ENCODE results near the gene PARD3.

PARD3 gene

GRCh38 chr10:34826221-34826620 lies 11.1 kb upstream of the PARD3 start:
- Histone ChIP-seq H3K27ac (no peak overlapping the region), H3K4me3 (ENCODE audit: low read depth, low read length) (no peak overlapping the region), H3K9me3 (ENCODE audit: control insufficient read depth, low read length) (no peaks in the 10 kb centered on the region), H3K27me3 (ENCODE audit: control insufficient read depth, insufficient read depth, low read length) (no peaks in the 10 kb centered on the region), H3K36me3 (ENCODE audit: control insufficient read depth, insufficient read depth, low read length) (no peaks in the 10 kb centered on the region), H3K4me1 (no peaks in the 10 kb centered on the region), H3K79me2 (no peaks in the 10 kb centered on the region), H3K4me2 (ENCODE audit: low read length) (no peak overlapping the region), H3K9ac (no peak overlapping the region), H2AFZ (no peak overlapping the region)
- TF ChIP-seq, protein P1, sequence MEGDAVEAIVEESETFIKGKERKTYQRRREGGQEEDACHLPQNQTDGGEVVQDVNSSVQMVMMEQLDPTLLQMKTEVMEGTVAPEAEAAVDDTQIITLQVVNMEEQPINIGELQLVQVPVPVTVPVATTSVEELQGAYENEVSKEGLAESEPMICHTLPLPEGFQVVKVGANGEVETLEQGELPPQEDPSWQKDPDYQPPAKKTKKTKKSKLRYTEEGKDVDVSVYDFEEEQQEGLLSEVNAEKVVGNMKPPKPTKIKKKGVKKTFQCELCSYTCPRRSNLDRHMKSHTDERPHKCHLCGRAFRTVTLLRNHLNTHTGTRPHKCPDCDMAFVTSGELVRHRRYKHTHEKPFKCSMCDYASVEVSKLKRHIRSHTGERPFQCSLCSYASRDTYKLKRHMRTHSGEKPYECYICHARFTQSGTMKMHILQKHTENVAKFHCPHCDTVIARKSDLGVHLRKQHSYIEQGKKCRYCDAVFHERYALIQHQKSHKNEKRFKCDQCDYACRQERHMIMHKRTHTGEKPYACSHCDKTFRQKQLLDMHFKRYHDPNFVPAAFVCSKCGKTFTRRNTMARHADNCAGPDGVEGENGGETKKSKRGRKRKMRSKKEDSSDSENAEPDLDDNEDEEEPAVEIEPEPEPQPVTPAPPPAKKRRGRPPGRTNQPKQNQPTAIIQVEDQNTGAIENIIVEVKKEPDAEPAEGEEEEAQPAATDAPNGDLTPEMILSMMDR (IDR thresholded peaks at IDR 0.05), result no peak

GRCh38 chr10:34825414-34825813 lies 10.3 kb upstream of the PARD3 start:
- H3K4me1 ChIP-seq, result no peaks in the 10 kb centered on the region
- TF ChIP-seq, protein P1 (IDR thresholded peaks at IDR 0.05), result no peak
- H3K9ac ChIP-seq, result no peak overlapping the region
- no peak overlapping the region for H3K4me2 ChIP-seq (ENCODE audit: low read length)
- H3K79me2 ChIP-seq, result no peaks in the 10 kb centered on the region
- no peaks in the 10 kb centered on the region for H3K27me3 ChIP-seq (ENCODE audit: control insufficient read depth, insufficient read depth, low read length)
- no peak overlapping the region for H3K4me3 ChIP-seq (ENCODE audit: low read depth, low read length)
- no peak overlapping the region for H3K27ac ChIP-seq
- H3K9me3 ChIP-seq (ENCODE audit: control insufficient read depth, low read length), result no peaks in the 10 kb centered on the region
- no peaks in the 10 kb centered on the region for H3K36me3 ChIP-seq (ENCODE audit: control insufficient read depth, insufficient read depth, low read length)
- H2AFZ ChIP-seq, result no peak overlapping the region

DNA sequence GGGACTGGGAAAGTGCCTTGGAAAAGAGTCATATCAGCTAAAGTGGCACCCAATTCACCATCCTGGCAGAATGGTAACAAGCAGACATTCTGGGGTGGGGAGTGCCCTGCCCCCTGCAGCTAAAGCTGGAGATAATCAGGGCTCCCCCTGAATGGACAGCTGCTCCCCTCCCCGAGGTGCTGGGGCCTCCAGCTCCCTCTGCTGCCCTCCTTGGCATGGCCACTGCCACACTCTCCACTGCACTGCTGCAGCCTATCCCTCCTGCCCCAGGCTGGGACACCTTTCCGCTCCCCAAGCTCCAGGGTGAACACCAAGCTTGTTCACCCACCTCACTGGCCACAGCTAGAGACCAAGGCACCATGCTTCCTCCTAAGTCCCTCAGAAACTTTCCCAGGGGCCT lies 9.8 kb upstream of the PARD3 start:
- Histone ChIP-seq H2AFZ (no peak overlapping the region), H3K36me3 (ENCODE audit: control insufficient read depth, insufficient read depth, low read length) (no peaks in the 10 kb centered on the region), H3K4me3 (ENCODE audit: low read depth, low read length) (no peak overlapping the region), H3K27me3 (ENCODE audit: control insufficient read depth, insufficient read depth, low read length) (no peaks in the 10 kb centered on the region), H3K9ac (no peak overlapping the region), H3K9me3 (ENCODE audit: control insufficient read depth, low read length) (no peaks in the 10 kb centered on the region), H3K4me2 (ENCODE audit: low read length) (no peak overlapping the region), H3K4me1 (no peaks in the 10 kb centered on the region), H3K27ac (no peak overlapping the region), H3K79me2 (no peaks in the 10 kb centered on the region)
- TF ChIP-seq, protein P1 (IDR thresholded peaks at IDR 0.05), result no peak

GRCh38 chr10:34821587-34822585 lies 6.8 kb upstream of the PARD3 start:
- Histone ChIP-seq H3K36me3 (ENCODE audit: control insufficient read depth, insufficient read depth, low read length) (no peaks in the 10 kb centered on the region), H3K9me3 (ENCODE audit: control insufficient read depth, low read length) (no peaks in the 10 kb centered on the region), H3K79me2 (no peaks in the 10 kb centered on the region), H3K4me2 (ENCODE audit: low read length) (no peak overlapping the region), H3K4me1 (no peaks in the 10 kb centered on the region), H3K4me3 (ENCODE audit: low read depth, low read length) (no peak overlapping the region), H3K27me3 (ENCODE audit: control insufficient read depth, insufficient read depth, low read length) (no peaks in the 10 kb centered on the region), H3K27ac (no peak overlapping the region), H2AFZ (no peak overlapping the region), H3K9ac (no peak overlapping the region)
- TF ChIP-seq, protein P1 (IDR thresholded peaks at IDR 0.05), result no peak

Data from parathyroid adenoma (tissue), 2 donors.